ENCODE measurements around the gene MAN2A1.

The MAN2A1 gene

DNA sequence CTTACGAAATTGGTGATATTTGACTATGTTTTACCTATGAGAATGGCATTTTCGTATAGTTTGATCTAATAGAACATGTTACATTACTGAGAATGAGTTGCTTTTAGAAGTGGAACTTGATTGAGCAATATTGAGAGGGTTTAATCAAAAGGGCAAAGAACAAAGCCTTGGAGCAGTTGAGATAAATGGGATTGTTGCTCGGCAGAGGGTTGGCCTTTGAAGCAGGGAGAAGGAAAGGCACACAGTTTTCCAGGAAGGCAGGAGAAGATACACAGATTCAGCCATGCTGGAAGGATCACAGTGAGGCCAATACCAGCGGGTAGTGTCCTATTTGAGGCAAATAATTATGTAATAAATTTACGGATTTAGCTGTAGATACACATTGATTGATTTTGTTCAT is 19.5 kb downstream of the MAN2A1 start:
- no peak for DNase-seq

DNA sequence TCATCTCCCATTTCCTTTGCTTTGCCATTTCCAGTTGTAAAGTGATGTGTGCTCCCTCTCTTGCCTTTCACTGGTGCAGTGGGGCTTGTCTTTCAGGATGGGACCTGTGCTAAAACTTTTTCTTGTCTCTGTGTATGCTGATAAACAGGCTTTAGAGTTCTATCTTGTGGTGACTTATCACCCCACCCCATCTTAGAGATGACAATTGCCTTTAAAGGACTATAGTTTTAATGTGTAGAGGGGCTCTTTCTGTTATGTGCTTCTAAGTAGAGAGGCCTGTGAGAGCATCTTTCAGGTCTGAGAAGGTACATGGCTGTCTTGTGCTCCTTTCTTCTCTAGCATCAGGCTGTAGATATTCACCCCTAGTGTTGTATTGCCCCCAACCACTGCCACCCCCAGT is 21.9 kb downstream of the MAN2A1 start:
- DNase-seq: no peak

DNA sequence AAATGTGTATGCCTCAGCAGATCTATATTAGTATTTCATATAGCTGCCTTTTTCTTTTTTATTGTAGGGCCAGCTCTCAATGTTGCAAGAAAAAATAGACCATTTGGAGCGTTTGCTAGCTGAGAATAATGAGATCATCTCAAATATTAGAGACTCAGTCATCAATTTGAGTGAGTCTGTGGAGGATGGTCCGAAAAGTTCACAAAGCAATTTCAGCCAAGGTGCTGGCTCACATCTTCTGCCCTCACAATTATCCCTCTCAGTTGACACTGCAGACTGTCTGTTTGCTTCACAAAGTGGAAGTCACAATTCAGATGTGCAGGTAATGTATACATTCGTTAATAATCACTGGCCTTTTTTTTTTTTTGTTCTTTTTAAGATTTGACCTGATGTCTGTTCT is 23.7 kb downstream of the MAN2A1 start:
- no peak for DNase-seq

DNA sequence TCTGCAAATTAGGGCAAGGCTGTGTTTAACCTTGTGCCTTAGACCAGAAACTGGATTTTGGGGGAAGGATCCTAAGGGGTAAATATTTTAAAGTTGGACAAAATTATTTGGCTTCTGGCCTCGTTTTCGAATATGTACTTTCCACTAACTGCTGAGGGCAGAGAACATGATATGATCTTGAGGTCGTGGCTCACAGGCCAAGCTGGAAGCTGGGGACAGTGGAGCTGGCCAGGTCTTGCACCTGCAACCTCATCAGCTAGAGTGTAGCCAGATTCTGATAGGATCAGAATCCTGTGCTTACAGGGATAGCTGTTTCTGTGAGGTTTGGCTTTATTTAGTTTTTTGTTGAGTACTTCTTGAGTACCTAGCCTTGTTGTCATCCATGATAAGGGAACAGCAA is 24.9 kb downstream of the MAN2A1 start:
- DNase-seq: no peak

DNA sequence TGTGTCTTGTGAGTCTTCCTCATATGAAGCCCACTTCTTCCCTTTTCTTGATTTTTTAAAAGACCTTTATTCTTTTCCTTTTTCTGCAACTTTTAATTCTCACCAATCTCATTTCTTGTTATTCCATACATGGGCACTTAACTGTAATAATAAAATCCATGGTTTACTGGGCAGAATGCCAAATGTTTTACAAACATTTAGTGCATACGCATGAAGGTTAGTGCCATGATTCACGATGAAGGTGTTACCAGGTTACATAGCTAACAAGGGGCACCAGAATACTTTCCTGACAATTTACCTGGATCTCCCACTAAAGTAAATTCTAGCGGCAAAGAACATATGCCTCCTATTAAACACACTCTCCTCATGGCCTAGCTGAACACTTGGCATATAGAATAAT is 28.5 kb downstream of the MAN2A1 start:
- no peak for DNase-seq

DNA sequence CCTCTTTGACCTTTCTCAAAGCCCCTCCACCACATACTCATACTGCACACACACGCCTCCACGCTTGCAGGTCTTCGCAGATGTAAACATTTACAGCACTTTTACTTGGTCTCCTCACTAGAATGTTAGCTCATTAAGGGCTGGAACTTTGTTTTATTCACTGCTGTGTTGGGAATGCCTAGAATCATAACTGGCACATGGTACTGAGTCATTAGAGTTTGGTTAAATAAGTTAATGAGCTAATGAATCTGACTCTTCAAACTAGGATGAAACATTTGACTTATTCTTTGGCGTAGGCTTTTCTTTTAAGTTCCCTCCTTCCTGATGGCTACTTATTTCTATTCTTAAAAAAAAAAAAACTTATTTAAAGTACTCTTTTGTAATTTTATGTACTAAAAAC is 28.9 kb downstream of the MAN2A1 start:
- no peak for DNase-seq

DNA sequence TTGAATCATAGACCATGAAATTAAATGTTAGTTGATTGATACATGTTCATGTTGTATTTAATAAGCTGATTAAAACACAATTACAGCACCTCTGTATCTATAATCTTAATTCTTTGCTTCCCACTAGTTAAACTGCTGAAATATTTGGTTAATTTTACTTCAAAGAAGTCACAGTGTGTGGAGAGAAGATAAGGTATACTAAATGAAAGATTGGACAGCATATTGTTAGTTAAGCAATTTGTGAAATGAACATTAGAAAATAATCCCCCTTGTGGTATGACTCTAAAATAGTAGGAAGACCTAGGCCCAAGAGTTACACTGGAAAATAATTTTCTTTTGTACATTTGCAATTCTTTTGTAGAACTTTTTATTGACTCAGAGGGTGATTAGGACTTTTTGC is 30.3 kb downstream of the MAN2A1 start:
- no peak for DNase-seq

DNA sequence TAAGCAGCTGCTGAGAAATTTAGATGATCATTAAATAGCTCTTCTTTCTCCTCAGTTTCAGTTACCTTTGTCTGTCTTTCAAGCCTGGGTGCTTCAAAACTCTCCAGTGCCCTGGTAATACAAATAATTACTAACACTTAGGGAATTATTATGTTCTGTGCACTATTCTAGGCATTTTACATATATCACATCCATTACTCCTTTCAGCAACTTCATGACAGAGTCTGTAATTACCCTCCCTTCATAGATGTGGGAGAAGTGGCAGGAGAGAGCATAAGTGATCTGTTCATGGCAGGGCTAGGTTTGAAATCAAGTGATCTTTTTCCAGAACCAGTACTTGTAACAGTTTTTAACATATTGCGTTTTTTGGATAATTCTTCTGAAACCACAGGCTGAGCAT is 32.0 kb downstream of the MAN2A1 start:
- DNase-seq: no peak

DNA sequence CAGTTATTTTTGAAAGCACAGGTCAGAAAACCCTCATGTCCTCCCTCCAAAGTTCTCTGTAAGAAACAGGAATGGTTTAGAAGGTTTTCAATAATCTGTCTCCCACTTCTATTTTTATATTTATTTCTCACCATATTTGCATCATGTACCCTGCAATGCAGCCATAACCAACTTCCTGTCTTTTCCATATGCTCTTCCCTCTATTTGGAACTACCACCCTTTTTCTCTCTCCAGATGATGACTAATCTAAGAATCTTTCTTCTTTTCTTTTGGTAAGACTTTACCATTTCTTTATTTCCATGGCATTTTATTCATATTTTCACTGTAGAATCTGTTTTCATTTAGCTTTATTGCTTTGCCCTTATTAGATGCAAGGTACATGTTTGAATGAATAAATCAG is 33.9 kb downstream of the MAN2A1 start:
- no peak for DNase-seq

DNA sequence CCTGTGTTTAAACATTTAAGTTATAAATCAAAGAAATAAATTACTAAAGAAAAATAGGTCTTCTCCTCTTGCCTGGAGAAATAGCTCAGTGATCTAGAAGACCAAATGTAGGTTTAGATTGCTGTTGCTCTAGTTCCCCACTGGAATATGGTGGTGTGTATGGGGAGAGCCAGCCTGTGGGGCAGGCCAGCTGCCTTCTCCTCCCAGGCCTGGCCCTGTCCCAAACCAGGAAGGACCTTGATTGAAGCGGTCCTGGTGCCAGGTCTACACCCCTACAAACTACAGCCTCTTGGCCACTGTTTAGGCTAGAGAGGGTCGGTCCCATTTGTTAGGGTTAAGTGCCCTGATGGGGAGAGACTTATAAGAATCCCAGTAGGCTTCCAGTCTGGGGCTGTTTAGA is 35.4 kb downstream of the MAN2A1 start:
- DNase-seq: no peak

DNA sequence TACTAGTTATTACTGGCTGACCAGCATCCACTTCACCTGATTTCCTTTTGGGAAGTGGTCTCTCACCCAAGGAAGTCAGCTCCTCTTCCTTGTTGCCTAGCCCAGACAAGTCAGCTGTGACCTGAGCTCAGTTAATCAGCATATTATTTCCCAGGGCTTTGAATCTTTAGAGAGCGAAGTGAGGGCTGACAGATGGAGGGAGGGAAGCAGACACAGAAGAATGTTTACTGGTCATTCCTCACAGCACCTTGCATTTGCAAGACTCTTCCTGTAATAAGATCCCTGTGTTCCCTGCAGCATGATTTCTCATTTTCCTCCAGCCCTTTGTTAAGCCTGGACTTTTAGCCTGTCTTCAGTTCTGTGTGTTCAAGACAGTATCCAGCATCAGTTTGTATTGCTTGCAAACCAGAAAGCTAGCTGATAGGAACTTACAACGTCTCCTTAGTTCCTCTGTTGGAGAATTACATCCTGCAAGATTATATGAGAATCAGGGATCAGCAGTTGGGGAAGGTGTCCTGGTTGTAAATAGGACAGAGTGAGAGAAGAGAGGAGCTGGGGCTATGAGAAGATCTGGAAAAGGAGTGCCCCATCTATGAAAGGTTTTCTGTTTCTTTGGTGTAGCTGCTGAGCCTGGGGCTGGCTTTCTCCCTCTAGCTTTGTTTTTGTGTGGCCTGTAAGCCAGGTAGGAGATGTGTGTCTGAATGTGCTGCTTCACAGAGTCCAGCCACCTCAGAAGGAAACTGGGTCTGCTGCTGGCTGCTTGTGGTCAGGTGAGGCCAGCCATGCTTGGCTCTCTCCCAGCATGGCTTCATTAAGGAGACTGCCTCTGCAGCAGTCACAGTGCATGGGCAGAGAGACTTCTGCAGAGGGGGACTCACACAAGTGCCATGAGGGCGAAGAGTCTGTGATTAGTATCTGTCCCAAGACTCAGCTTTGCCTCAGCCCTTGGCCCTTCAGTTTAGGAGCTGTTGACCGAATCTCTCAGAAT is 50.3 kb downstream of the MAN2A1 start:
- DNase-seq: peak; percentile 31

DNA sequence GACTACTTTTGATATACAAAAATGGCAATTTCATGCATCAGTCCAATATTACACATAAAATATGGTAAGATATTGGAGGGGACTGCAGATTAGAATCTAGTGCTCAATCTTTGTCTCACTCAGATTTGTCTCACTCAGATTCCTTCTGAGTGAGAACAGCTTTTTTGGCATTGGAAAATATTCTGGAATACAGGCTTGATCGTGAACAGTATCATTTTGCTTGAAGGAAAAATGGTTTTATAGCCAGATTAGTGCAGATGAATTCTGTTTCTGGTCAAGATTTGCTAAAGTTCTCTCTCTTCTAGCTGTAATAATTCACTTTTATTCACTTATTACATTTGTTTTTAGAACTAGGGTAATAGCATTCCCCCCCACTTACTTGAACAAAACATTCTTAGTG is 51.2 kb downstream of the MAN2A1 start:
- DNase-seq: no peak

DNA sequence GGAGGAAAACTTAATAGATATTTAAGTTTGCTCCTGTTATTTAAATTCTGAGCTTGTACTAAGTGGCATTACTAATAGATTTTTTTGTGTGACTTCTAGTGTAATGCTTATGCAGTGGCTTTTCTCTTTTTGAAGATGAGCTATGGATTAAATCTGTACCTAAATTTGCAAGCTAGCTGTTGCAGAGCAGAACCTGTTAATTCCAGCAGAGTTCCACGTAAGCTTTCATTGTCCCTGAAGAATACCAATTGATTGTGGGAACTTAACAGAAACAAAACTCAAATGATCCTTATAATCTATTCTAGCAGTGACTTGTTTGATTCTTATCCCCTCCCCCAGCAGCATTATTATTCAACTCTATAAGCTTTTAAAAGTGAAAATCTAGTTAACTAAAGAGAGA is 51.7 kb downstream of the MAN2A1 start:
- no peak for DNase-seq

DNA sequence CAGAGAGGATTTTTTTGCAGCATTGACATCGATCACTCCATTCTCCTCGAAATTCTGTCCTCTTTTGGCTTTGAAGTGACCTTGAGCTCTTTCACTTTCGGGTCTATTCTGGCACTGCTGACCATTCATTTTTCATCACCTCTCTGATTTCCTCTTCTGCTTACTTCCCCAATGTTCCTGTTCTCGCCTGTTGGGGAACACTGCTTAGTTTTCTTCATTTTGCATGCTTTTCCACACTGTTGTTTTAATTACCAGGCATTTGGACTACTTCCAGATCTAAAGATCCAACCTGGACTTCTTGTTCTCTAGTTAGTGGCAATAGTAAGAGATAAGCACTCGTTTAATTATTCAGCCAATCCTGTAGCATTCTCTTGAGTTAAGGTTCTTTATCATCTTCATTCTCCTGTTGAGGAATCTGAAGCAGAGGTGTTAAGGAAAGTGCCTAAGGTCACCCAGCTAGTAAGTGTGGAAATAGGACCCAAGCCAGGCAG is 53.4 kb downstream of the MAN2A1 start:
- no peak for DNase-seq

DNA sequence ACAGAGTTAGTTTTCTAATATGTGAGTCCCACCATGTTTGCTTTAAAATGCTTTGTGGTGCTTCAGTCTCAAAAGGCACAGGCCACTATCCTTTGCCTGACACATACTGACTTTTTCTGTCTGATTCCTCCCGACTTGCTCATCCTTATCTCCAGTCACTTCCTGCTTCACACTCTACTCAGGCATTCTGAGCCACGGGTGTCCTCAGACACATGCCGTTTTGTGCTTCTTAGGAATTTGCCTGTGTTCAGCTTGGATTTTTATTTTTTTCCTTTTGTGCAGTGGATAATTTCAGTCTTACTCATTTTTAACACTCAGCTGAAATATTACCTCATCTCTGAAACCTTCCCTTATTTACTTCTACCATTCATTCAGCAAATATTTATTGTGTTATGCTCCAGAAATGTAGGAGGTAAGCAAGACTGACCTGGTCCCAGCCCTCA is 54.1 kb downstream of the MAN2A1 start:
- DNase-seq: no peak

DNA sequence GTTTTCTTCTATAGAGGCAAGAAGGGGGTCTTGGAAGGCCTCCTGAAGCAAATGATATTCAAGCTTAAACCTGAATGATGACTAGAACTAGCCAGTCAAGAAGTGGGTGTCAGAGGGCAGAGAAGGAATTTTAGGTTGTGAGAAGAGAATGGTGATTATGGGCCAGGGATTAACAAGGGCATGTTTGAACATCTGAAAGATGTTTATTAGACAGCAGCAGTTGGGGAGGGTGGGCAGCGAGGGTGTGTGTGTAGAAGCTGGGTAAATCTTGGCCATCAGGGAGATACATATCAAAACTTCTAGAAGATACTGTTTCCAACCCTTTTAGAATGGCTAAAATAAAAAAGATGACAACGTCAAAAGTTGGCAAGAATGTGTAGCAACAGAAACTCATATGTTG is 54.5 kb downstream of the MAN2A1 start:
- DNase-seq: no peak

DNA sequence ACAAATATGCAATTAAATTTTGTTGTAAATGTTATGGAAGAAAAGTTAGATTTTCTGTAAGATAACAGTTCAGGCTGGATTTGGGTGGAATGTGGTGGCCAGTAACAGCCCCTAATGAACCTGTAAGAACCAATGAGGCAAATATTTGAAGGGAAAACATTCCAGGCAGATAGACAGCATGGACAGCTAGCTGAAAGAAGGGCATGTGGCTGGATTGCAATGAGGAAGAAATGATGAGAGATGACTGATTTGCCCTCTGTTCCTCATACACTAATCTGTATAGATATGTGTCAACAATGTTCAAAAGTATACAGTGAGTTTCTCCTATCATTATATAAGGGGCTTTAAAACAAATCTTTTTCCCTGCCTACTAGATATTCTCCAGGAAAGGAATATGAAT is 58.8 kb downstream of the MAN2A1 start:
- DNase-seq: no peak

DNA sequence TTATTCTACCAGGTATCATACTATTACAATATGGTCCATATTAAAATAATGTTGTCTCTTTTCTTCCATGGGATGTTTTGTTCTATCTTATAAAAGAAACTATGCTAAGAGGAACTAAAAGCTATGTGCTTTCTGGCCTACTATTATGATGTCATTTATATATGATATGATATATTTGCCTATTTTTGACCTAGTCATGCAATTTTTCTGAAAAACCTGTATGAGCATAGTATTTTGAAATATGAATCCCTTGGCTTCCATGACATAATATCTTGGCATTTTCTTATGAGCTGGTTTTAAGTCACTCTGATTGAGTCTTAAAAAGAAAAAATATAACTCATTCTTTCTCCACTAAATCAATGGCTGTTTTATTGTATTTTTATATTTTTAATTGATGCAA is 60.7 kb downstream of the MAN2A1 start:
- no peak for DNase-seq

DNA sequence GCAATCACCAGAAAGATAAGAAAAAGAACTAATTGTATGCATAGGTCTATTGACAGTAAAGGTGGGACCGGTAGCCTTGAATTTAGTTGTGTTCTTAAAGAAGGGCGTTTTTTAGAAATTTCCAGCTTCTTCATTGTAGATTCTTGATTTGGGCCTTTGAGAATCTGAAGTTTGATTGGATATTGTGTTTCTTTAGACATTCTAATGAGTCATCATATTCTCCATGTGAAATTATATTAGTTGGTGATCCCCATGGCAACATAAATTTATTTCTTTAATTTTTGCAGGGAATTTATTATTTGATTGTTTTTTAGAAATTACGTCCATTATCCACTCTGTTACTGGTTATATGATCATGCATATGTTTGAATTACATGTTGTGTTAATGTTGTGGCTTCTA is 63.6 kb downstream of the MAN2A1 start:
- DNase-seq: no peak

DNA sequence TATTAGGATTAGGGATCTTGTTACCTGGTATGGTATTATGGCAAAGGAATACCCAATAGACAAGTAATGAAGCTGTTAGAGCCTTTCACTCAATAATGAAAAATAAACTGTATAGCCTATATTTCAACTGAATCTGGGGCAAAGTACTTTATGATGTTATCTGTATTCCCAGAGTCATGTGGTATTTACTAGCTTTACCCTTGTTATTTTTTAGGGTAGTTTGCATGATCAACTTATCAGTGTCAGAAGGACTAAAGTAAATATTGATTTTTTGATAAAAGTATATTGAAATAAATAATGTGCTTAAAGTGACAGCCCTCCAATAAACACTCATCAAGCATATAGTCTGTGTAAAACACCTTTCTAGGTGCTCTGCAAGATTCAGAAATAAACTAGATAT is 64.6 kb downstream of the MAN2A1 start:
- no peak for DNase-seq

DNA sequence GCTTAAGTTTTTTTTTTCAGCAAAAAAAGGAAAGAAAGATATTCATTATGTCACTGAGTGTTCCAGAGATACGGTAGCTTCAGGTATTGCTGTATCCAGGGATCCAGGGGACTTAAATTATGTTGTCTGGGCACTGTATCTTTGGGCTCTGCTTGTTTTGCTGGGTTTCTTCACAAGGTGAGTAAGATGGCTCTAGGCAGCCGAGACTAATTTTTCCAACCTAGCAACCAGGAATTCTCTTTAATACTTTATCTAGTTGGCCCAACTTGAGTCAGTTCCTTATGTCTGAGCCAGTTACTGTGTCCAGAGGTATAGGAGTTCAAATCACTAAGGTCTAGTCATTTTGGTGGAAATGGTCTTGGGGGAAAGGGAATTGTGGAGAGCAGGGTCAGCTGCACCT is 66.0 kb downstream of the MAN2A1 start:
- DNase-seq: no peak

DNA sequence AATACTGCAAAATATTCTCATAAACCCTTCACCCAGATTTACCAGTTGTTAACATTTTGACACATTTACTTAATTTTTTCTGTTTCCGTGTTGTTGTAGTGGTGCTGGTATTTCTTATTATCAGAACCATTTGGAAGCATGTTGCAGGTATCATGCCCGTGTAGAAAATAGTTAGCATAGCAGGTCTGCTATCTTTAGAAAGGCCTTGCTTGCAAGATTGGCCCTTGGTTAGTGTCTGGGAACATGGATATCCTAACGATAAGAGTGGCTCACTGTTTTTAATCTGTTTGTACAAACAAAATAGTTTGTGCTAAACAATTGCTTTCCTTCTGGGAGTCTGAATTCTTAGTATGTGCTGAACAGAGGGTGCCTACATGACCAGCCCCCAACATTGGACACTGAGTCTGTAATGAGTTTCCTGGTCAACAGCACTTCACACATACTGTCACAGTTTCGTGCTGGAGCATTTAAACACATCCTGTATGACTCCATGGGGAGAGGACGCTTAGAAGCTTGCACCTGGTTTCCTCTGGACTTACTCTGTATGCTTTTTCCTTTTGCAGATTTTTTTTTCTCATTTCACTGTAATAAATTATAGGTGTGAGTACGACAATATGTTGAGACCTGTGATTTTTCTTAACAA is 66.9 kb downstream of the MAN2A1 start:
- DNase-seq: no peak

DNA sequence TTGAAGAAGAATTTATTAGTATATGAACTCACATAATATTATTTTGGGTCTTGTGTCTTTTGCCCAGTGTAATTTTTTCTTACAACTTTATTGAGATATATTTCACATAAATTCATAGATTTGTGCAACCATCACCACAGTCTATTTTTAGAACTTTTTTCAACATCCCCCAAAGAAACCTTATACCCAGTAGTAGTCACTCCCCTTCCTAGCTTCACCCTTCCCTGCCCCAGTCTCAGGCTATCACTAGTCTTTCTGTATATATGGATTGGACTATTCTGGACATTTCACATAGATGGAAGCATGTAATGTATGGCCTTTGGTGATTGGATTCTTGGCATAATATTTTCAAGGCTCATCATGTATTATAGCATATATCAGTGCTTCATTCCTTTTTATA is 67.8 kb downstream of the MAN2A1 start:
- DNase-seq: no peak

DNA sequence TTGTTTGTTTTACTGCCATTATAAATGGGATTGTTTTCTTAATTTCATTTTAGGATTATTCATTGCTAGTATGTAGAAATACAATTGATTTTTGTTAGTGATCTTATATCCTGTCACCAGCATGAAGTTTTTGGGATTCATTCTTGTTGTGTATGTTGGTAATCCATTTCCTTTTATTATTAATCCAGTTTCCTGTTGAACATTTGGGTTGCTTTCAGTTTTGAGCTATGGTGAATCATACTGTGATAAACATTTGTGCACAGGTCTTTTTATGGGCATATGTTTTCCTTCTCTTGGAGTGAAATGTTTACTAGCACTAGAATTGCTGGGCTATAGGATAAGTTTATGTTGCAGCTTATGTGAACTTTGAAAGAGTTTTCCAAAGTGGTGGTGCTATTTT is 69.6 kb downstream of the MAN2A1 start:
- DNase-seq: no peak
